Measurements from ENCODE around the gene CHD2.

Gene CHD2

GRCh38 chr15:92899948-92900730 lies at the start of gene CHD2:
TSS of gene CHD2 (plus strand) at chr15:92900324. CDS start at chr15:92901238, 914 bp downstream.
- peak within 1 kb of the TSS; percentile 80 for H3K4me3 ChIP-seq (ENCODE audit: low read depth, low read length)

GRCh38 chr15:92853222-92853621 lies 46.9 kb upstream of the CHD2 start:
- no peak for DNase-seq
- no peak overlapping the region for H3K4me3 ChIP-seq (ENCODE audit: low read depth, low read length)
- TF ChIP-seq CTCF (IDR thresholded peaks at IDR 0.05; ENCODE audit: low read depth, low read length) = no peak

More at GRCh38 chr15:92899948-92900730, at the start of gene CHD2:
- H3K27ac ChIP-seq = peak within 1 kb of the TSS; percentile 99
- DNase-seq = peak; percentile 71
- H3K9me3 ChIP-seq (ENCODE audit: severe bottlenecking) = no peaks in the 10 kb centered on the region
- H3K36me3 ChIP-seq = peaks cover 47% of the 10 kb centered on the region
- TF ChIP-seq CTCF (IDR thresholded peaks at IDR 0.05; ENCODE audit: low read depth, low read length) = no peak
- H3K27me3 ChIP-seq (ENCODE audit: insufficient read depth, low read depth, severe bottlenecking) = no peaks in the 10 kb centered on the region

GRCh38 chr15:92861742-92862141 lies 38.4 kb upstream of the CHD2 start:
- Histone ChIP-seq H3K27ac (no peak overlapping the region), H3K27me3 (ENCODE audit: insufficient read depth, low read depth, severe bottlenecking) (no peaks in the 10 kb centered on the region), H3K36me3 (no peaks in the 10 kb centered on the region), H3K4me3 (ENCODE audit: low read depth, low read length) (no peak overlapping the region), H3K9me3 (ENCODE audit: severe bottlenecking) (no peaks in the 10 kb centered on the region)
- no peak for DNase-seq
- no peak for TF ChIP-seq CTCF (IDR thresholded peaks at IDR 0.05; ENCODE audit: low read depth, low read length)

More at GRCh38 chr15:92853222-92853621, 46.9 kb upstream of the CHD2 start:
- Histone ChIP-seq H3K36me3 (no peaks in the 10 kb centered on the region), H3K9me3 (ENCODE audit: severe bottlenecking) (peaks cover 5% of the 10 kb centered on the region), H3K27ac (no peak overlapping the region), H3K27me3 (ENCODE audit: insufficient read depth, low read depth, severe bottlenecking) (no peaks in the 10 kb centered on the region)

GRCh38 chr15:92864127-92864814 lies 35.9 kb upstream of the CHD2 start:
- Histone ChIP-seq H3K9me3 (ENCODE audit: severe bottlenecking) (no peaks in the 10 kb centered on the region), H3K27me3 (ENCODE audit: insufficient read depth, low read depth, severe bottlenecking) (no peaks in the 10 kb centered on the region)

GRCh38 chr15:92869263-92869940 lies 30.7 kb upstream of the CHD2 start:
- H3K27ac ChIP-seq = no peak overlapping the region
- no peak for DNase-seq

More at GRCh38 chr15:92864127-92864814, 35.9 kb upstream of the CHD2 start:
- no peak overlapping the region for H3K27ac ChIP-seq
- no peaks in the 10 kb centered on the region for H3K36me3 ChIP-seq
- H3K4me3 ChIP-seq (ENCODE audit: low read depth, low read length) = no peak overlapping the region
- TF ChIP-seq CTCF (IDR thresholded peaks at IDR 0.05; ENCODE audit: low read depth, low read length) = no peak
- no peak for DNase-seq

More at GRCh38 chr15:92869263-92869940, 30.7 kb upstream of the CHD2 start:
- Histone ChIP-seq H3K4me3 (ENCODE audit: low read depth, low read length) (no peak overlapping the region), H3K9me3 (ENCODE audit: severe bottlenecking) (no peaks in the 10 kb centered on the region), H3K36me3 (no peaks in the 10 kb centered on the region), H3K27me3 (ENCODE audit: insufficient read depth, low read depth, severe bottlenecking) (no peaks in the 10 kb centered on the region)
- TF ChIP-seq CTCF (IDR thresholded peaks at IDR 0.05; ENCODE audit: low read depth, low read length) = no peak

All from WERI-Rb-1 (cell line).